GM23248 (cell line): ENCODE data around the gene FAM193A. TPM values are rescaled to one million over a fixed set of nuclear protein-coding genes. Genes with fewer than 3 reads are reported as not detected.

Experiments
- DNase-seq: peaks from one replicate; pipeline ENCODE4 v3.0.0-alpha.2; 2015
- H2AFZ ChIP-seq: fragments of 200-600 bp; sonication (generic); 2 replicates; pipeline ENCODE4 v1.6.1; 2016; ENCODE audit warnings: antibody characterized with exemption
- H3F3A ChIP-seq: fragments of 200-600 bp; sonication (generic); 2 replicates; pipeline ENCODE4 v1.6.1; 2016; ENCODE audit warnings: mild to moderate bottlenecking, antibody characterized with exemption, mixed run types; ENCODE audit not compliant: insufficient read depth
- H3K27ac ChIP-seq: fragments of 200-600 bp; sonication (generic); 2 replicates; pipeline ENCODE4 v1.5.1; 2016; ENCODE audit warnings: mild to moderate bottlenecking
- H3K27me3 ChIP-seq: fragments of 200-600 bp; sonication (generic); replicated peaks from 2 replicates; pipeline ENCODE4 v1.6.1; 2016; ENCODE audit warnings: mild to moderate bottlenecking; ENCODE audit not compliant: insufficient read depth
- H3K36me3 ChIP-seq: fragments of 200-600 bp; sonication (generic); 2 replicates; pipeline ENCODE4 v1.6.1; 2016; ENCODE audit warnings: low read depth, mild to moderate bottlenecking
- H3K4me1 ChIP-seq: fragments of 200-600 bp; sonication (generic); 2 replicates; pipeline ENCODE4 v1.6.1; 2016; ENCODE audit warnings: mild to moderate bottlenecking; ENCODE audit not compliant: insufficient read depth
- H3K4me2 ChIP-seq: fragments of 200-600 bp; sonication (generic); one replicate; pipeline ENCODE4 v1.6.1; 2016; ENCODE audit warnings: mild to moderate bottlenecking; ENCODE audit not compliant: unreplicated experiment
- H3K4me3 ChIP-seq: fragments of 200-600 bp; sonication (generic); 2 replicates; pipeline ENCODE4 v1.5.1; 2016; ENCODE audit warnings: mild to moderate bottlenecking
- H3K79me2 ChIP-seq: fragments of 200-600 bp; sonication (generic); 2 replicates; pipeline ENCODE4 v1.6.1; 2016; ENCODE audit warnings: mild to moderate bottlenecking; ENCODE audit not compliant: insufficient read depth
- H3K9ac ChIP-seq: fragments of 200-600 bp; sonication (generic); 2 replicates; pipeline ENCODE4 v1.6.1; 2016; ENCODE audit warnings: mild to moderate bottlenecking
- H3K9me2 ChIP-seq: fragments of 200-600 bp; sonication (generic); 2 replicates; pipeline ENCODE4 v1.6.1; 2016; ENCODE audit warnings: mixed run types, mild to moderate bottlenecking, moderate library complexity; ENCODE audit not compliant: insufficient read depth
- H3K9me3 ChIP-seq: fragments of 200-600 bp; sonication (generic); one replicate; pipeline ENCODE4 v1.6.1; 2017; ENCODE audit warnings: low read depth
- H4K20me1 ChIP-seq: fragments of 200-600 bp; sonication (generic); 2 replicates; pipeline ENCODE4 v1.6.0; 2016; ENCODE audit not compliant: insufficient read depth
- EZH2 ChIP-seq: fragments of 200-600 bp; sonication (generic); IDR thresholded peaks from 2 replicates; pipeline ENCODE4 v1.6.1; 2018; ENCODE audit warnings: antibody characterized with exemption, mild to moderate bottlenecking; ENCODE audit not compliant: insufficient read depth, poor library complexity, severe bottlenecking
- EZH2phosphoT487 ChIP-seq: fragments of 200-600 bp; sonication (generic); IDR thresholded peaks from 2 replicates; pipeline ENCODE4 v1.6.1; 2018; ENCODE audit warnings: antibody characterized with exemption, moderate library complexity, mild to moderate bottlenecking, low read depth; ENCODE audit not compliant: insufficient read depth
- WGBS, 2 experiments: methylation state at CpG; one replicate each; pipeline ENCODE4 v1.1.6; 2015 to 2017; ENCODE audit warnings: low lambda C conversion rate in 2 of 2, low coverage in 1 of 2; ENCODE audit errors: missing lambda C conversion rate in 2 of 2; 5-methylcytosine and 5-hydroxymethylcytosine counted together
- in situ Hi-C: fragments of 300-500 bp; cut with MboI; formaldehyde crosslinking; loops from 2 replicates; pipeline ENCODE4 v1.15.0; 2020
- polyA plus RNA-seq: library from polyadenylated mRNA; unstranded; fragments of >200 nt; fragmentation: Nextera tagmentation; extraction: Ambion mirVana; gene quantifications from 2 replicates; pipeline ENCODE4 v1.2.1, GENCODE V29; 2016
- total RNA-seq: library from RNA; depleted of rRNA; stranded (reverse); fragments of >200 nt; shearing (Covaris generic); gene quantifications from 2 replicates; pipeline ENCODE4 v1.2.3, GENCODE V29; 2014

Gene FAM193A
- total and polyA plus RNA-seq, 2 experiments from 2014 or later, result 5.0 to 19.0 TPM

DNA sequence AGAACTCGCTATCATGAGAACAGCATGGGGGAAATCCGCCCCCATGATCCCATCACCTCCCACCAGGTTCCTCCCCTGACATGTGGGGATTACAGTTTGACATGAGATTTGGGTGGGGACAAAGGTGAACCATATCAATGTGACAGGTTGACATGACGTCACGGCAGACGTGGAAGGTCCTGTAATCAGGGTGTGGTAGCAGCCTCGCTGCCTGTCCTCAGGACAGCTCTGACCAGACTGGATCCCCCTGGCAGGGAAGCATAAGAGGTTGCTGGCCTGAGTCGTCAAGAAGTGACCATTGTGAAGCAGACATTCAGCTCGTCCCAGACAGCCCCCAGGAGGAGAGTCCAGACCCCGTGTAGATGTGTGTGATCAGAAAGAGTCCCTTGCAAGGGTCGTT, 115.1 kb downstream of the FAM193A start:
- Histone ChIP-seq H2AFZ (no peak overlapping the region), H3K27ac (no peak overlapping the region), H3K4me2 (no peak overlapping the region), H3F3A (no peaks in the 10 kb centered on the region), H3K4me3 (no peak overlapping the region), H3K36me3 (peaks cover 22% of the 10 kb centered on the region), H3K4me1 (no peaks in the 10 kb centered on the region), H3K9me3 (no peaks in the 10 kb centered on the region), H4K20me1 (no peaks in the 10 kb centered on the region), H3K27me3 (no peaks in the 10 kb centered on the region), H3K9me2 (no peaks in the 10 kb centered on the region), H3K79me2 (peaks cover 41% of the 10 kb centered on the region), H3K9ac (no peak overlapping the region)
- no peak for DNase-seq
- in situ Hi-C loops, result no loop called here
- TF ChIP-seq EZH2phosphoT487, result no peak
- TF ChIP-seq EZH2, result no peak
- 98% methylated on average over 10 of the region's 10 CpGs for WGBS, 2 experiments

DNA sequence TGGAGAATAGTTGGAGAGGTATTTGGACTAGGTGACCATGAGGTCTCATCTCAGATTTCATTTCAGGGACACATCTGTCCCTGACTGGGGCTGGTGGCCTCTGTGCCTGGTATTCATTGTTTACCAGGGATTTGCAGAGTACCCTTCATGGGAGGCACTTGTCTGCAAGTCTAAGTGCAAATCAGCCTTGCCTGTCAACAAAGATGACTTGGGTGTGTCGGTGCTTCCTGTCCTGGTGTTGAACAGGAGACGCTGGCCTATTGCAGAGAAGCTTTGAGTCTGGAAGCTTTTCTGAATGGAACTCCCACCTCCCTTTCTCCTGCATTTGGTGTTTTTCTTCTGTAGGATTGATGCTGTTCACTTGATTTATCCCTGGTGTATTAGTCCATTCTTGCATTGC, 115.6 kb downstream of the FAM193A start:
- Histone ChIP-seq H3F3A (no peaks in the 10 kb centered on the region), H3K27me3 (no peaks in the 10 kb centered on the region), H3K4me2 (no peak overlapping the region), H3K9me3 (no peaks in the 10 kb centered on the region), H3K27ac (no peak overlapping the region), H3K4me3 (no peak overlapping the region), H3K9me2 (no peaks in the 10 kb centered on the region), H3K9ac (no peak overlapping the region), H3K4me1 (no peaks in the 10 kb centered on the region), H3K36me3 (peaks cover 22% of the 10 kb centered on the region), H4K20me1 (no peaks in the 10 kb centered on the region), H2AFZ (no peak overlapping the region), H3K79me2 (peaks cover 46% of the 10 kb centered on the region)
- no peak for TF ChIP-seq EZH2
- no peak for TF ChIP-seq EZH2phosphoT487
- DNase-seq, result no peak
- 50 to 54% methylated on average over 2 of the region's 2 CpGs for WGBS, 2 experiments
- in situ Hi-C loops, result no loop called here

DNA sequence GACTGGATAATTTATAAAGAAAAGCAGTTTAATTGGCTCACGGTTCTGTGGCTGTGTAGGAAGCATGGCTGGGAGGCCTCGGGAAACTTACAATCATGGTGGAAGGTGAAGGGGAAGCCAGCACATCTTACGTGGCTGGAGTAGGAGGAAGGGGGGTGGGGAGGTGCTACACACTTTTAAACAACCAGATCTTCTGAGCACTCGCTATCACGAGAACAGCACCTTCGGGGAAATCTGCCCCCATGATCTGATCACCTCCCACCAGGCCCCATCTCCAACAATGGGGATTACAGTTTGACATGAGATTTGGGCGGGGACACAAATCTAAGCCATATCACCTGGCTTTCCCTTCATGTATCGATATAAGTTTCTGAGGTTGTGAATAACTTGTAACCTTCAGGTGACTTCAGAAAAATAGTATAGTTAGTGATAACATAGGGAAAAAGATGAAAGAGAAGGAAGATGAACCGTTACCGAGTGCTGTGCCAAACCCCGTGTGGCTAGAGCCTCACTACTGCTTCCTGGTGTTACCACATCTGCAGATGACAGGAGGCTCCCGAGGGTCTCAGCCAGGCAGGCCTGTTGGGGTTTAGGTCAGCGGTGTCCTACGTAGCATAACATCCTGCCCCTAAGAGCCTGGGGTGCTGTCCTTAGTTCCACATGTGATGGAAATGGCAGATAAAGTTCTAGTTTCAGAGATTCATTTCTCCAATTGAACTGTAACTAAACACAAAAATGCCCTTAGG, 116.1 kb downstream of the FAM193A start:
- Histone ChIP-seq H3K4me3 (no peak overlapping the region), H3K36me3 (peaks cover 28% of the 10 kb centered on the region)
- WGBS, 2 experiments, result 81 to 86% methylated on average over 14 of the region's 14 CpGs

DNA sequence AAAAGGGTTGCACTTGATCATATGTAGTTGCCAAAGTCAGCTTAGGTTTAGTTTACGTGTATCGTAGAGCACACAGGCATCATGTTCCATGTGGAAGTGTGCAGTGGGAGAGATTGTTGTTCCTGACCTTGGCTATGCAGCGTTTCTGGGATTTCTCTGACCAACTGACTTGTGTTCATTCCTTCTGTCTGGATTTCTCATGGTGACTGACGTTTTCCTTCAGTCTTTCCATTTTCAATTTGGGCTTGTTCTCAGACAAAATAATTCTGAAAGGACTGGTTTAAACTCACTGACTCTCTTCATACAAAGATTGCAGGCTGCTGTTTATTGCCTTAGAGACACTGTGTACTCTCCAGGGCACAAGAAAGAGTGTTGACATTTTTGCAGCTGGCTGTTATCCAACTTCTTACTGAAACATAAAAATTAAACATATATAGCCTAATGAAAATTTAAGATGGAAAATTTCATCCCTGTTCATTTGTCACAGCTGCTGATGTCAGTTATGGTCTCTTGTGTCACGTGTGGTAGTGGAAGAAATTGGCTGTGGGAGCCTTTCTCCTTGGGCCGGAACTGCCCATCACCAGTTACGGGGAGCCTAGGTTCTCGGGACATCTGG, 124.3 kb downstream of the FAM193A start:
- in situ Hi-C loops, result no loop called here
- peaks cover 20% of the 10 kb centered on the region for H3K4me1 ChIP-seq
- H3K27ac ChIP-seq, result no peak overlapping the region
- H3K9me2 ChIP-seq, result no peaks in the 10 kb centered on the region
- no peaks in the 10 kb centered on the region for H3K27me3 ChIP-seq
- peaks cover 48% of the 10 kb centered on the region for H3K36me3 ChIP-seq
- no peak overlapping the region for H3K9ac ChIP-seq
- H3K4me2 ChIP-seq, result no peak overlapping the region
- no peak overlapping the region for H3K4me3 ChIP-seq
- no peaks in the 10 kb centered on the region for H3K9me3 ChIP-seq
- H4K20me1 ChIP-seq, result 0 out of 2 replicates have a peak, but pooled peaks cover 6% of the 10 kb centered on the region
- TF ChIP-seq EZH2phosphoT487 (no peak), EZH2 (no peak)
- peaks cover 49% of the 10 kb centered on the region for H3K79me2 ChIP-seq
- no peak overlapping the region for H2AFZ ChIP-seq
- DNase-seq, result no peak
- 84 to 86% methylated on average over 8 of the region's 8 CpGs for WGBS, 2 experiments
- H3F3A ChIP-seq, result peaks cover 41% of the 10 kb centered on the region

More for the DNA sequence above, 116.1 kb downstream of the FAM193A start:
- no peak overlapping the region for H3K9ac ChIP-seq
- H3K4me1 ChIP-seq, result no peaks in the 10 kb centered on the region
- TF ChIP-seq EZH2, result no peak
- no peak for TF ChIP-seq EZH2phosphoT487
- H3K27ac ChIP-seq, result no peak overlapping the region
- in situ Hi-C loops, result no loop called here
- H4K20me1 ChIP-seq, result 0 out of 2 replicates have a peak, but pooled peaks cover 3% of the 10 kb centered on the region
- no peaks in the 10 kb centered on the region for H3K27me3 ChIP-seq
- H3K79me2 ChIP-seq, result peaks cover 52% of the 10 kb centered on the region
- H3K9me2 ChIP-seq, result no peaks in the 10 kb centered on the region
- H3K9me3 ChIP-seq, result no peaks in the 10 kb centered on the region
- no peak for DNase-seq
- no peak overlapping the region for H3K4me2 ChIP-seq
- no peaks in the 10 kb centered on the region for H3F3A ChIP-seq
- H2AFZ ChIP-seq, result no peak overlapping the region
